Jurkat, Clone E6-1 (cell line): ENCODE measurements around the gene FAM209B. TPM values are rescaled to one million over a fixed set of nuclear protein-coding genes. Genes with fewer than 3 reads are reported as not detected.
A peak's percentile ranks its signal among the peaks of the same experiment; 100 is the strongest.
"Not testable (repeated sequence)": the region's sequence is repeated elsewhere in the genome, so short reads cannot be mapped to it uniquely, and the experiment has no call there.

ENCODE experiments used
- DNase-seq: peaks from one replicate; pipeline ENCODE4 v3.0.0-alpha.2; 2011; ENCODE audit warnings: low read depth, low spot score
- H3K4me3 ChIP-seq: 2 replicates; pipeline ENCODE4 v1.5.1; 2011; ENCODE audit warnings: mild to moderate bottlenecking, low read length, control low read depth, moderate library complexity
- polyA plus RNA-seq: library from polyadenylated mRNA; unstranded; fragments of >200 nt; gene quantifications from one replicate; pipeline ENCODE4 v1.2.1, GENCODE V29; 2012; ENCODE audit warnings: missing spikeins; ENCODE audit not compliant: insufficient read length, insufficient read depth

Gene FAM209B, protein sequence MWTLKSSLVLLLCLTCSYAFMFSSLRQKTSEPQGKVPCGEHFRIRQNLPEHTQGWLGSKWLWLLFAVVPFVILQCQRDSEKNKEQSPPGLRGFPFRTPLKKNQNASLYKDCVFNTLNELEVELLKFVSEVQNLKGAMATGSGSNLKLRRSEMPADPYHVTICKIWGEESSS
- polyA plus RNA-seq = not detected

DNA sequence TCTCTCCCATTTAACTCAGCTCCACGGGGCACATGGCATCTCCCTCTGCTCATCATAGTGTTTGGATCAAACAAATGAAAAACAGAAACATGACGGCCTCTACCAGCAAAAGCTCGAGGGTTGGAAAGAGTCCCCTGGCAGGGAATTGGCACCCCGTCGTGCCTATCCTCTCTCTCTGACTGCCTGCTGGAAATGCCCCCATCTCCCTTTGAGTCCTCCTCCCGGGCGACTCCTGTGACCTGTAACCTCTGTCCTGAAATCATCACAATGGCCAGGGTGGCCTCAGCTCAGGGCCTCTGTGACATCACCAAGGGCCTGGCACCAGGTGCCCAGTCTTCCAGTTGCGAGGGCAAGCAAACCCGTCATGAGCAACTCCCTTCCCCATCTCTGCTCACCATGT is at the start of gene FAM209B:
FAM209B (plus strand) TSS at position 301 of the 400 bp plus-strand sequence; CDS start at position 397, 96 bp downstream.
- not testable (repeated sequence) for H3K4me3 ChIP-seq, DNase-seq

DNA sequence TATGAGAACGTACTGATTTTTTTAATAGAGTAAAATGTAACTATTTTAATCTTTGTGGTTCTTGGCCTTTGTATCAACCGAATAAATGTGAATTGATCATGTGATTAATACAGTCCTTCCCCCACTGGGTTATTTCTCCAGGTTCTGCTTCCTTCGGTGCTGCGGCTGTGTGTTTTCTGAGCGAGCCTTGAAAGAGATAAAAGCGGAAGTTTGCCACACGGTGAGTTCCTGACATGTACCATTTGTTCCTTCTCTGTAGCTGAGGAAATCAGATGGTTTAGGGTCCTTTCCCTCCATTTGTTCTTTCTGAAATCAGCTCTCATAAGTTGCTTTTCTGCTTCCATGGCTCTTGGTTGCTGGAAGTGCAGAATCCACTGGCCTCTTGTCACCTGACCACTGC is 49.1 kb upstream of the FAM209B start:
- DNase-seq = no peak
- no peak overlapping the region for H3K4me3 ChIP-seq

DNA sequence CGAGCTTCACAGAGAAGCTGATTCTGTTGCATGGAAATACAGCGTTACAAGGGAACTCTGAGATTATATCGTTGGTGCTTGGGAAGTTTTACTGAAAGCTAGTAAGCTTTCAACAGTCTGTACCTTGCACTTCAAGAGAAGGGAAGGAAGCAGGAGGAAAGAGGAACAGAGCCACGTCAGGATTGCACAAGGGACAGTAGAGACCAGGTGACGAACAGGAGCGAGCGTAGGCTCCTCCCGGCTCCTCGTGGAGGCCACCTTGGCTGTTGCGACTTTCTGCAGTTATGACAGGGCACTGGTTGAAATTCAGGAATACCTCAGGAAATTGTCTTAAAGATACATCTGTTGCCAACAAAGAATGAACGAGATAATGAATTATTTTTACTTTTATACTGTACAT is 45.8 kb upstream of the FAM209B start:
- no peak overlapping the region for H3K4me3 ChIP-seq
- no peak for DNase-seq

DNA sequence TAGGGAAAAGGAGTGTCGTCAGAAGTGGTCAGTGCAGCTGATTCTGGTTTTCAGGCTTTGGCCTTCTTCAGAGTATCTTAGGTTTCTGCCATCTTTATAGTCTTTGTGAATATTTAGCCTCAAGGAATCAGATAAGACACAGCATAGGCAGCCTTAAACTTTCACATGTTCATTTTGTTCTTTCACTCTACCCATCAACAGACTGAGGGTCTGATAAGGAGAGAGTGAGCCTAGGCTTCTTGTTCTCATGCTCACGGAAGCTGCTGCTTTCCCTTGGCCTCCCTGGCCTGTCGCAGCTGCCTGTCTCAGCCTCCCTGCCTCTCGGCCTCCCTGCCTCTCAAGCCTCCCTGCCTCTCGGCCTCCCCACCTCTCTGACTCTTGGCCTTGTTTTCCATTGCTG is 44.5 kb upstream of the FAM209B start:
- no peak for DNase-seq
- no peak overlapping the region for H3K4me3 ChIP-seq

DNA sequence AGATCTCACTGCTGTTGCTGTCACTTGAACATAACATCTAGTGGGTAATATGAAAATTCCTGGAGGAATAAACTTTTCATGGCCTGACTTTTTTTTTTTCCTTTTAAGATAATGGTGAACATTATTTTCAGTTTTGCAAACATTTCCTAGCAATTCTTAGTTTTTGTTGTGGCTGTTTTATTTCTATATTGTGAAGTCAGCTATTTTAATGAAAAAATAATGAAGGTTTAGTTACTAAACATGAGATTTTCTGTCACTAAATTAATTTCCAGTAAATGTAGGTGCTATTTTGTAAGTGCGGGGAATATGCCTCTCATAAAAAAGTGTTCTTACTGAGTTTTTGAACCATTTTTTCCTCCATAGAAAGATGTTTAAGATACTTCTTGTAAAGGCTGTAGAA is 31.9 kb upstream of the FAM209B start:
- H3K4me3 ChIP-seq = no peak overlapping the region
- DNase-seq = no peak

DNA sequence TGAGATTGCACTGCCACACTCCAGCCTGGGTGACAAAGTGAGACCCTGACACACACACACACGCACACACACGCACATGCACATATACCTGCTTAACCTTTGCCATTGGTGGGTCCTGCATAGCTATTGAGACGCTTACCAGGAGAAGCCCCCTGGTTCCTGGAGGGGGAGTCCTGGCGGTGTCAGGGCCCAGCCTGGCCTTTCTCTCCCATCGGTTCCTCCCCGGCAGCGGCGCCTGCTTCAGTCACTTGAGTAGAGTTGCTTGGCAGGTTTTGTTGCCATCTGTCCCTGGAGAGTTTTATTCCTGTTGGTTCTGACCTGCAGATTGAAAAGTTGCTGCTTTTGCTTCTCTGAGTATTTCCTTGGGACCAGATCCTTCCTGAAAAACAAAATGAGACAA is 29.1 kb upstream of the FAM209B start:
- no peak for DNase-seq

DNA sequence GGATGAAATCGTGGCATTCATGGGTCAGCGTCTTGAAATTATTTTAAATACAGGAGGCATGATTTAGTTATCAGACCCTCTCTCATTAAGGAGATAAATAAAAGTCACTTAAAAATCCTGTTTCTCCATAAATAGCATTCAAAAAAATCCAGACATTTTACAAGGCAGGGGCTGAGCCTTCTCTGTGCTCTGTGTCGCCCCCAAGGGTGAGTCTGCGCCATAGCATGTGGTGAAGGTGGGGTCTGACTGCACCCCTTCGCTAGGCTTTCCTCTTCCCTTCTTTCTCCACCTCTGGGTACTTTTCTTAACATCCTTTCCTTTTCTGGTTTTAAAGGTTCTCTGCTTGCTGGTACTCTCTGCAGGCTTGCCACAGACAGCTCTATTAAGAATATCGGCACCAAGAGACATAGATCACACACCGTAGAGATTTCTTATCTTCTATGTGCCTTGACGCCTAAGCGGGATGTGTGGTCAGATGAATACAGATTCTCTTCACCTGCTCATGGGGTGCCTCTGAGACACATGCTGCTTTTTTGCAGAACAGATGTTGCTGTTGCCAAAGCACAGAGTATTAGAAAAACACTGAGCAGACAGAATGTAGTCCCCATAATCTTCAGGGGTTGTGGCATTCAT is 28.6 kb upstream of the FAM209B start:
- no peak overlapping the region for H3K4me3 ChIP-seq
- peak; percentile 86 for DNase-seq

More for the DNA sequence above, 29.1 kb upstream of the FAM209B start:
- H3K4me3 ChIP-seq = no peak overlapping the region

DNA sequence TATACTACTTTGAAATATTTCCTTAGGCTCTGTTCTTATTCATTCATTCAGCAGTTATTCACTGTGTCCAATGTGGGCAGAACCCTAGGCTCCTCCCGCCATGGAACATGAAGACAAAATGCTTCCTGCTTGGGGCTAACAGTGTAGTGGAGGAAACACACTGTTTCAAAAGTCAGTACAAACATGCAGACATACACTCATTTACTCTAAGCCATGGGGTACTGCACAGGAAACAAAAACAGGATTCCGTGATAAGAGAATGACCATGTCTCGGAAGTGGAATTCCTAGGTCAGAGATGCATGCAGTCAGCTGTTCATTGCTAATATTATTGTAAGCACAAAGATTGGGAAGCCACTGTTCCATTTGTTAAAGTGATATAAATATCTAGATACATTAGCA is 26.9 kb upstream of the FAM209B start:
- DNase-seq = no peak
- no peak overlapping the region for H3K4me3 ChIP-seq

DNA sequence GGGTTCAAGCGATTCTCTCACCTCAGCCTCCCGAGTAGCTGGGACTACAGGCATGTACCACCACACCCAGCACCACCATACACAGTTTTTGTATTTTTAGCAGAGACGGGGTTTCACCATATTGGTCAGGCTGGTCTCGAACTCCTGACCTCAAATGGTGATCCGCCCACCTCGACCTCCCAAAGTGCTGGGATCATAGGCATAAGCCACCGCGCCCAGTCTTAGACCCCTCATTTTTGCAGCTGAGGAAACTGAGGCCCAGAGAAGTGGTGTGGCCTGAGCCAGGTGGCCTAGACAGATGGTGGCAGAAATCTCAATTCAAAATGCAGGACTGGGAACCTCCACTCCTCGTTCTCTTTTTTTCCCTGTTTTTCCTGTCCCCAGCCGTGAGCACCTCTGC is 21.1 kb upstream of the FAM209B start:
- no peak overlapping the region for H3K4me3 ChIP-seq
- DNase-seq = no peak

DNA sequence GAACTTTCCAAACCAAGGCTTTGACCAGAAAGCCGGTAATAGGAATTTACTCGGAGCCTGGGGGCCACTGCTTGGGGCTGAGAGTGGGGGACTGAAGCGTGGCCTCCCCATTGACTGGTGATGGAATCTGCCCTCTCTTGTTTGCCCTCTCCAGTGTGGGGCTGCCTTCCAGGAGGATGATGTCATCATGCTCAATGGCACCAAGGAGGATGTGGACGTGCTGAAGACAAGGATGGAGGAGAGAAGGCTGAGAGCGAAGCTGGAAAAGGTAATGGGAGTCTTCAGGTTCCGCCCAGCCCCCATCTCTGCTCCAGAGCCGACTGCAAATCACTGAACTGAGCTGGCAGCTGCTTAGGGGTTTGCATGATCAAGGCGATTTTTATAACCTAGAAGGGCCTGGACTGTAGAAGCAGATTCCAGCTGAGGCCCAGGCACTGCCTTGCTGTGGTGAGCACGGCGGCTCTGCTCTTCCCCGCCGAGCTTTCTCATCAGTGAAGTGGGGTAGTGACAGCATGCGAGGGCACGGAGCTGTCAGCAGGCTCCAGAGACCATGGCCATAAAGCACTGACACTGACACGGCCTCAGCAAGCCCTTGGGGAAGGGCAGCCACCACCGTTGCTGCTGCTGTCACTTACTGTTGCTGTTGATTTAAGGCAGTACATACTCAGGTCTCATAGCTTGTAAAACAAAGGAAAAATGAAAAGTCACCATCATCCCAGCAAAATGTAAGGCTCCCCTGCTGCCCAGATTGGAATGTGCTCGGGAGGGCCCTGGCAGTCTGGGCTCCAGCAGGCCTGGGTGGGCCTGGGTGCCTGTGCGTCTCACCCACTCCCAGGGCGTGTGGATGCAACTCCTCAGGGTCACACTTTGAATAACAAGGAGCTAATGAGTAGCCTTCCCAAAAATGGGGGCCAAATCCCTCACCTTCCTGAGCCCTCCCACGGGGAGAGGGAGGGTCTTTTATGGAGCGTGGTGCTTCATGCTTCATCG is 19.6 kb upstream of the FAM209B start:
- no peak for DNase-seq

DNA sequence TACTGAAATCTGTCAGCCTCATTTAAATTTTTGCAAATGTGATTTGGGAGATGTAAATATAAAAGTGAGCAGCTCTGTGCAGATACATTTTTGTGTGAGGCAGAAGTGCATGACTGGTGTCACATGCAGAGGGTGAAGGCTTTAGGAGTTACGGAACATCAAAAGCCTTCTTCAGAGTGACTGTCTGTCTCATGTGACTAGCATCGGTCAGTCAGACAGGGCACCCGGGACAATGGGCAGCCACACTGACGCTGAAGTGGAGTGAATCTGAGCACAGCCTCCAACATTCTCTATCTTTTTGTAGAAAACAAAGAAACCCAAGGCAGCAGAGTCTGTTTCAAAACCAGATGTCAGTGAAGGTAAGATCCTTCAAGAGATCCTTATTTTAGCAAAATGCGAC is 16.4 kb upstream of the FAM209B start:
- no peak overlapping the region for H3K4me3 ChIP-seq
- no peak for DNase-seq

More for the DNA sequence above, 19.6 kb upstream of the FAM209B start:
- H3K4me3 ChIP-seq = no peak overlapping the region

DNA sequence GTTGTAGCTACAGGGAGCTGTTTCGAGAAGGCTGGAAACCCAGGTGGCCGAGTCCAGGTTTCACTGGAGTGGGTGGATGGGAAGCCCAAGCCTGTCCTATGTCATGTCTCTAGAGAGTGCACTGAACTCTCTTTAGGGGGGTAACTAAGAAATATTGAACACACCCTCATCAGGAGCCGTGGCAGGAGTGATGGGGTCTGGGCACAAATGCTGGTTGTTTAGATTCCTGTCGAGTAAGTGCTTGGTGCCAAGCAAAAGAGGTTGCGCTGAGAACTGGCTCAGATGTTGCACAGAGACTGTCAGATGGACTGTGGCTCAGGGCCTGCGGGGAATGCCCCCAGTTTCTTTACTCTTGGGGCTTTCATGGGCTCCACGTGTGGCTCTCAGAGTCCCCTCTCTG is 15.8 kb upstream of the FAM209B start:
- DNase-seq = no peak
- no peak overlapping the region for H3K4me3 ChIP-seq

DNA sequence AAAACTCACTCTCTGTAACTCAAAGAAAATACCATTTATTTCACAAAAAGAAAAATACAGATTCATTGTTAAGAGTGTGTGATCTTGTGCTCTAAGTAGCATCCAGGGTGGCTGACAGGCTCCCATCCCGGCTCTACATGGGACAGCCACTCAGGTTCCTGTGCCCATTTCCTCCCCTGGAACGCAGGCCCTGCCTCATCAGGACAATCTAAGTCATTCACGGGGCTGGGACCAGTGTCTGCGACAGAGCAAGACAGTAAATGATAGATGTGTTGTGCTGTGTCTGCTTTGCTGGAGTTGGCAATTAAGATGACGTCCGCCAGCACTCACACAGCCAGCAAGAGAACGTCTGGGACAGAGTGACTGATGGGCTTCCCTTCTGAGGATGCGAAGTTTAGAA is 15.4 kb upstream of the FAM209B start:
- H3K4me3 ChIP-seq = no peak overlapping the region
- no peak for DNase-seq

DNA sequence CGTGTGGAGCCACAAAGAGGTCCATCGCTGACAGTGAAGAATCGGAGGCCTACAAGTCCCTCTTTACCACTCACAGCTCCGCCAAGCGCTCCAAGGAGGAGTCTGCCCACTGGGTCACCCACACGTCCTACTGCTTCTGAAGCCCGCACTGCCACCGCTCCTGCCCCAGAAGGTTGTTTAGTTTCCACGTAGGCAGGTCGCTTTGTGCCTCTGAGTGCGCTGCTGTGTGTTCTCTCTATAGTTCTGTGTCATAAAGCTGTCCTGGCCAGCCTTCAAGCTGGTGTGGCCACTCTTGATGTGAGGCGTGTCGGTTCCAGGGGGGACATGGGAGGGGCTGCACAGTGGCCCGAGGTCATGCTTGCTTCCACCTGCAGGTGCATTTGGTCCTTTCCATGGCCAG is 14.9 kb upstream of the FAM209B start:
- DNase-seq = no peak
- no peak overlapping the region for H3K4me3 ChIP-seq

DNA sequence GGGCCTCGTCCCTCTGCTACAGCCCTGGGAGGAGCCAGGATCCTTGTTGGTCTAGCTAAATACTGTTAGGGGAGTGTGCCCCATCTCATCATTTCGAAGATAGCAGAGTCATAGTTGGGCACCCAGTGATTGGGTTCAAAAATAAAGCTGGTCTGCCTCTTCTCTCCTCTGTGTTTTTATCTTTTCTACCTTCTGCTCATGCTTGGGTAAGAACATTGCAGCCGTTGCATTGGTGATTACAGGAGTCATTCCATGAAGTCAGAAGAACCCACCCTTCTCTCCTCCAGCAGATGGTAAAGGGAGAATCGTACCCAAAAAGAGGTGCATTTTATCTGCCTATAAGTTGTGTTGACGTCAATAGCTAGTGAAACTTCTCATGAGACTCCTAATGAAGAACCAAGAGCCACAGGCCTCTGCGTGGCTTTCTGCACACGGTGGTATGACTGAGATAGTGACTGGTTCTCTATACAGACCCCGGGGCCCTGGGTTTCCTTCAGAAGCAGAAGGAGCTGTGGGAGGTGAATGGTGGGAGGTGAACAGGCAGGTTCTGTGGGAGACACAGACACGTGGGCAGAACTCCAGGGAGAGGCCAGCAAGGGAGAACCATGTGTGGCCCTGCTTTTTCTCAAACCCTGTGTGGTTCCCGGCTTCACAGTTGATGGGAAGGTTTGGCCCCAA is 14.2 kb upstream of the FAM209B start:
- H3K4me3 ChIP-seq = no peak overlapping the region
- DNase-seq = no peak

DNA sequence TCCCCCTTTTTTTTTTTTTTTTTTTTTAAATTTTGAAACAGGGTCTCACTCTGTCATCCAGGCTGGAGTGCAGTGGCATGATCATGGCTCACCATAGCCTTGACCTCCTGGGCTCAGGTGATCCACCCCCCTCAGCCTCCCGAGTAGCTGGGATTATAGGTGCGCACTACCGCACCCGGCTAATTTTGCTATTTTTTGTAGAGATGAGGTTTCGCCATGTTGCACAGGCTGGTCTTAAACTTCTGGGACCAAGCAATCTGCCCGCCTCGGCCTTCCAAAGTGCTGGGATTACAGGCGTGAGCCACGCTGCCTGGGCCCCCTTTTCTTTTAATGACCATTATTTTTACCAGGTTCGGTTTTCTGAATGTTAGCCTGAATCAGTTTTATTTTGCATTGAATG is 13.5 kb upstream of the FAM209B start:
- no peak overlapping the region for H3K4me3 ChIP-seq
- no peak for DNase-seq

DNA sequence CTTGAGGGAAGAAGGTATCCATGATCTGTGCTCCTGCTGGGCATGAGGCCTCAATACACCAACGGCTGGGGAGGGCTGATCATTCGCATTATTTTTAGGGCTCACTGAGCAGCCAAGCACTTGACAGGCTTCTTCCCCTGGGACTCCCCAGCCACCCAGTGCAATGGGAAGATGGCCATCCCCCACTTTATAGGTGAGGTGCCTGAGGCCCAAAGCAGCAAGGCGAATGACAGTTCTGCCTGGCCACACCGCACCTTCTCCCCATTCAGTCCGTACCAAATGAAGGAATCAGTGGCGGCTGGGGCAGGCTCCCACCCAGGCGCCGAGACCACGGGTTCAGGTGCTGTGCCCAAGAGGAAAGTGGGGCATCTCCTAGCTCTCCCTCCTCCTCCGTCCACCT is 12.9 kb upstream of the FAM209B start:
- DNase-seq = no peak
- no peak overlapping the region for H3K4me3 ChIP-seq

DNA sequence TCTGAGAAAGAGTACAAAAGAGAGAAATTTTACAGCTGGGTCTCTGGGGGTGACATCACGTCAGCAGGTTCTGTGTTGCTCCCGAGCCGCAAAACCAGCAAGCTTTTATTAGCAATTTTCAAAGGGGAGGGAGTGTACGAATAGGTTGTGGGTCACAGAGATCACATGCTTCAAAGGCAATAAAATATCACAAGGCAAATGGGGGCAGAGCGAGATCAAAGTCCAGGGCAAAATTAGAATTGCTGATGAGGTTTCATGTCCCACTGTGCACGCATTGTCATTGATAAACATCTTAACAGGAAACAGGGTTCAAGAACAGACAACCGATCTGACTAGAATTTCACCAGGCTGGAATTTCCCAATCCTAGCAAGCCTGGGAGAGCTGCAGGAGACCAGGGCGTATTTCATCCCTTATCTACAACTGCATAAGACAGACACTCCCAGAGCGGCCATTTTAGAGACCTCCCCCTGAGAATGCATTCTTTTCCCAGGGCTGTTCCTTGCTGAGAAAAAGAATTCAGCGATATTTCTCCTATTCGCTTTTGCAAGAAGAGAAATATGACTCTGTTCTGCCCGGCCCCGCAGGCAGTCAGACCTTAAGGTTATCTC is 12.2 kb upstream of the FAM209B start:
- not testable (repeated sequence) for H3K4me3 ChIP-seq, DNase-seq

DNA sequence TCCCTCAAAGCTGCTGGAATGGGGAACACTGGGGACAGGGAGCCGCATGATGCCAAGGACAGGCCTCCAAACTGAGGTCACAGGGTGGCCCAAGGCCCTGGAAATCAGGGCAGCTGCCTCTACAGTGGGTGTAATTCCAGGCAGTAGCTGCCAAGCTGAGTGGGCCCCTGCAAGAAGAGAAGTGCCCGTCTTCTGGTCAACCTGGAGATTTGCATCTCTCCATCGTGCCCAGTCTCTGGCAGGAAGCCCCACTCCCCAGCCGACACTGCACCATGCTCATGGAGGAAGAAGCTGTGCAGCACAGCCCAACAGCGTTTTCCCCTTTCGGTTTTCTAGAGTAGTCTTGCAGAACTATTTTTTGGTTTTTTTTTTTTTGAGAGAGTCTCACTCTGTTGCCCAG is 10.7 kb upstream of the FAM209B start:
- no peak for DNase-seq
- no peak overlapping the region for H3K4me3 ChIP-seq
